Thoracic aorta (tissue), 2 donors: ENCODE data around the gene CTDSPL. TPM values are rescaled to one million over a fixed set of nuclear protein-coding genes. Genes with fewer than 3 reads are reported as not detected.

Experiments used
- ATAC-seq: fragments of 150-250 bp; one replicate; pipeline ENCODE4 v1.8.0; 2017; ENCODE audit warnings: low read depth; ENCODE audit not compliant: insufficient number of reproducible peaks, low FRiP score
- DNase-seq: peaks from one replicate; pipeline ENCODE4 v3.0.0-alpha.2; 2020; ENCODE audit warnings: low spot score
- H3K27ac ChIP-seq, 2 donors: fragments of 200-600 bp; sonication (generic); 1 replicate in 1 of 2; 2 replicates in 1 of 2; pipeline ENCODE4 v1.5.1; 2016; ENCODE audit warnings: mild to moderate bottlenecking in 2 of 2, moderate library complexity in 2 of 2
- H3K27me3 ChIP-seq: fragments of 200-600 bp; sonication (generic); replicated peaks from 2 replicates; pipeline ENCODE4 v1.6.0; 2016; ENCODE audit warnings: mild to moderate bottlenecking; ENCODE audit not compliant: insufficient read depth
- H3K36me3 ChIP-seq: fragments of 200-600 bp; sonication (generic); one replicate; pipeline ENCODE4 v1.5.1; 2016
- H3K4me1 ChIP-seq, 2 donors: fragments of 200-600 bp; sonication (generic); 1 replicate in 1 of 2; 2 replicates in 1 of 2; pipeline versions ENCODE4 v1.5.1 to v1.6.0; 2016; ENCODE audit warnings: low read depth in 2 of 2, mild to moderate bottlenecking in 1 of 2; ENCODE audit not compliant: control insufficient read depth in 1 of 2
- H3K4me3 ChIP-seq: fragments of 200-600 bp; sonication (generic); 2 replicates; pipeline ENCODE4 v1.5.1; 2016; ENCODE audit warnings: mild to moderate bottlenecking
- H3K9me3 ChIP-seq: fragments of 200-600 bp; sonication (generic); 2 replicates; pipeline ENCODE4 v1.5.1; 2016
- total RNA-seq, 2 donors: library from RNA; depleted of rRNA; stranded (reverse); fragments of >200 nt; gene quantifications; one replicate each; pipeline versions ENCODE4 v1.1.0 to v1.2.3, GENCODE V29; 2016
- TF ChIP-seq, protein P1 (sequence below): fragments of 200-600 bp; sonication (generic); IDR thresholded peaks from one replicate; pipeline ENCODE4 v1.5.1; 2019; ENCODE audit warnings: antibody characterized with exemption

The CTDSPL gene
- total RNA-seq, 2 donors from 2014 or later = 55.0 to 59.6 TPM

DNA sequence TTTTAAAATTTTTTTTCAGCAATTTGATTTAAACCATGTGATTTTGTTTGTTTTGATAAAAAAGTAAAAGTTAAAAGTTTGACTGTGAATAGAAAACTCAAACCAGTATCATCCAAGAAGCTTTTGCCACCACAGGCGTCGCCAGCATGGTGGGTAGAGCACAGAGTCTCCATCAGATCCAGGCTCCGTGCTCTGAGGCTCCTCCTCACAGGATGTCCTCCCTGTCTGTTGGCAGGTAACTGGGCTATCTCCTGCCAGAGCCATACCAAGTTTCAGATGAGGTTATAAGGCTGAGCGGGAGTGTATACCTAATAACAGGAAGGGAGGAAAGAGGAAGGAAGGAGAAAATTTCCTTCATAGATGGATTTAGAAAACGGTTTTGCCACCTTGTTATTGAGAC is 28.8 kb downstream of the CTDSPL start:
- TF ChIP-seq, protein P1, sequence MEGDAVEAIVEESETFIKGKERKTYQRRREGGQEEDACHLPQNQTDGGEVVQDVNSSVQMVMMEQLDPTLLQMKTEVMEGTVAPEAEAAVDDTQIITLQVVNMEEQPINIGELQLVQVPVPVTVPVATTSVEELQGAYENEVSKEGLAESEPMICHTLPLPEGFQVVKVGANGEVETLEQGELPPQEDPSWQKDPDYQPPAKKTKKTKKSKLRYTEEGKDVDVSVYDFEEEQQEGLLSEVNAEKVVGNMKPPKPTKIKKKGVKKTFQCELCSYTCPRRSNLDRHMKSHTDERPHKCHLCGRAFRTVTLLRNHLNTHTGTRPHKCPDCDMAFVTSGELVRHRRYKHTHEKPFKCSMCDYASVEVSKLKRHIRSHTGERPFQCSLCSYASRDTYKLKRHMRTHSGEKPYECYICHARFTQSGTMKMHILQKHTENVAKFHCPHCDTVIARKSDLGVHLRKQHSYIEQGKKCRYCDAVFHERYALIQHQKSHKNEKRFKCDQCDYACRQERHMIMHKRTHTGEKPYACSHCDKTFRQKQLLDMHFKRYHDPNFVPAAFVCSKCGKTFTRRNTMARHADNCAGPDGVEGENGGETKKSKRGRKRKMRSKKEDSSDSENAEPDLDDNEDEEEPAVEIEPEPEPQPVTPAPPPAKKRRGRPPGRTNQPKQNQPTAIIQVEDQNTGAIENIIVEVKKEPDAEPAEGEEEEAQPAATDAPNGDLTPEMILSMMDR = no peak
- no peak overlapping the region for H3K4me3 ChIP-seq
- H3K9me3 ChIP-seq = no peaks in the 10 kb centered on the region
- H3K36me3 ChIP-seq = no peaks in the 10 kb centered on the region
- DNase-seq (no peak), ATAC-seq (no peak)
- peaks cover 0 to 48% of the 10 kb centered on the region in 2 donors for H3K4me1 ChIP-seq
- no peaks in the 10 kb centered on the region for H3K27me3 ChIP-seq
- no peak overlapping the region for H3K27ac ChIP-seq

DNA sequence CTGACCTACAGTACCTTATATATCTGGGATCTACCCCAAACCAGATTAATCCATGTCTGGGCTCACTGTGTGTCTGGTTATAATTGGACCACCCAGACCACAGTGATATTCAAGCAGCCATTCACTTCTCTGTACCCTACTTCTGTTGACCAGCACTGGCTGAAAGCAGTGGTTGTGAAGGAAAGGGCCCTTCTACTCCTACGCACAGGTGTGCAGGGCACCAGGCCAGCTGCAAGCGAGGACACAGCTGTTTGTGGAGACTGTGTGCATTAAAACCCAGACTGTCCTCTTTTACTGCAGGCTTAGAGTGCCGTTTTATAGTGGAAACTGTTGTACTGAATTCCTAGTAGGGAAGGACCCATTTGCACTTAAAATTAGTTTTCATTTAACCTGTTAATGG is 29.5 kb downstream of the CTDSPL start:
- H3K4me1 ChIP-seq = peaks cover 0 to 44% of the 10 kb centered on the region in 2 donors
- no peak overlapping the region for H3K27ac ChIP-seq
- ATAC-seq (no peak), DNase-seq (no peak)
- TF ChIP-seq, protein P1 = no peak
- H3K9me3 ChIP-seq = no peaks in the 10 kb centered on the region
- H3K4me3 ChIP-seq = no peak overlapping the region
- no peaks in the 10 kb centered on the region for H3K36me3 ChIP-seq
- no peaks in the 10 kb centered on the region for H3K27me3 ChIP-seq

DNA sequence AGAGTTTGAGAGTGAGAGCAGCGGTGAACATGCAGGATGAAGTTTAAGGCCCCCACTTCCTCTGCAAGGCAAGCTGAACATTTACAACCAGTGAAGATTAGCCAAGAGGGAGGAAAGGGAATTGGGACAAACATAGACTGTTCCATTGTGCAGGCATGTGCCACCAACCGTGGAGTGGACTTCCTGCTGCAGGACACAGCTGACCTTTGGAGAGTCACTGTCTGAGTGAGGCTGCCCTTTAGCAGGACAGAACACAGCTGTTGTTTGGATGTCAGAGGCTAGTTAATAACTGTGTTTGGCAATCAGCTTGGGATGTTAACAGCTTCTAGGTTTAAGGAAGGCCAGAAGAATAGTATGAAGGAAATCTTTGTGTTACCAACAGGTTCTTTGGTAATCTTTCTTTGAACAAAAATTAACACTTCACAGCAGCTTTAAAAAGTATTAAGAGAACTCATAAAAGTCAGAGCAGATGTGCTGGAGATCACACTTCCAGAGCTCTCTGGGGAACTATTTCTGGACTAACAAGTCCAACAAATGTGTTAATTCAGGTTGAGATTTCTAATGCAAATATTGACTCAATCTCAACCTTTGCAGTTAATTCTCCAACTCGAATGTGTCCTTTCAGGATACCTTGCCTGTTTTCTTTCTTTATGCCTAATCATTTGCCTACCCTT is 31.4 kb downstream of the CTDSPL start:
- ATAC-seq (no peak), DNase-seq (no peak)
- Histone ChIP-seq H3K4me1 (peaks cover 8 to 47% of the 10 kb centered on the region in 2 donors), H3K4me3 (no peak overlapping the region), H3K9me3 (no peaks in the 10 kb centered on the region), H3K36me3 (no peaks in the 10 kb centered on the region), H3K27me3 (no peaks in the 10 kb centered on the region), H3K27ac (no peak overlapping the region)
- TF ChIP-seq, protein P1 = no peak

DNA sequence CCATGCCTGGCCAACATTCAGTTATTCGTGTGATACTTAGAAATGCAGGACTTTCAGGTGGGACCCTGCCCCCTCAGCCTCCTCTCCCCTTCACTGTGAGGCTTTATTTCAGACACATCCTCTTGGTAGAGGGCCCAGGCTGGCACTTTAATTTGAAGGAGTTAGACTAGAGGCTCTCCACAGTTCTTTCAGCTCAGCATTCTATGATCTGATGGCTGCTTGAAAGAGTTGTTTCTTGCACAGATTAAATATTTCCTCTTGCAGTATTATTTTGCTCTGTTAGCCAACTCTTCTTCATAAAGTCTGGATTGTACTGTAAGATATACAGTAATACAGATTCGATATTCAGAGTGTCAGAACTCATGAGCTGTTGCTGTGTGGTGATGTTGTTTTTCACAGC is 35.1 kb downstream of the CTDSPL start:
- no peaks in the 10 kb centered on the region for H3K9me3 ChIP-seq
- H3K27me3 ChIP-seq = no peaks in the 10 kb centered on the region
- H3K4me3 ChIP-seq = no peak overlapping the region
- H3K4me1 ChIP-seq = peaks cover 15 to 58% of the 10 kb centered on the region in 2 donors
- TF ChIP-seq, protein P1 = no peak
- no peaks in the 10 kb centered on the region for H3K36me3 ChIP-seq
- DNase-seq (no peak), ATAC-seq (no peak)
- H3K27ac ChIP-seq = peak overlapping the region in 1 of 2 donors; percentile 64

DNA sequence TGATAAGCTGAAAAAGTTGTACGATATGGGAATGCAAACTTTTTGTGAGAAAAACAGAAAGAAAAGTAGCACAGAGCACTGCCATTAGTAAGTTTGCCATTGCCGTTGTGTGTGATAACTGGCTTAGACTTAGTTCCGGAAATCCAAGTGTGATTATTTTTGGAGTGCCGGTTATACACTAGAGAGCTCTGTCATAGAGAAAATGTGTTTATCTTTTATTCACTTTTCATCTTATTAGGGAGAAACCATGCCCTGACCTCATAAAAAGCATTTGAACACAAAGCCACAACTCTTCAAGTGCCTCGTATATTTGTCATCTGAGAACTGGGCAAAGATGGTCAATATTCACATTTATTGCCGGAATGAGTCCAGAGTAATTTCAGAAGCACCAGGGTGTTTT is 36.1 kb downstream of the CTDSPL start:
- Histone ChIP-seq H3K9me3 (no peaks in the 10 kb centered on the region), H3K4me1 (peaks cover 15 to 50% of the 10 kb centered on the region in 2 donors), H3K36me3 (no peaks in the 10 kb centered on the region), H3K4me3 (peak overlapping the region; percentile 32), H3K27ac (peak overlapping the region; percentile 48 to 64), H3K27me3 (no peaks in the 10 kb centered on the region)
- TF ChIP-seq, protein P1 = no peak
- ATAC-seq (no peak), DNase-seq (no peak)
